Choroid plexus epithelial cell (primary cell): Measurements from ENCODE around the gene CYP24A1.

Source experiments
- DNase-seq: peaks from one replicate; pipeline ENCODE4 v3.0.0-alpha.2; 2010; ENCODE audit warnings: low read depth
- H3K4me3 ChIP-seq: 2 replicates; pipeline ENCODE4 v1.5.1; 2011; ENCODE audit warnings: low read depth, mild to moderate bottlenecking, control low read depth, low read length, moderate library complexity
- CTCF ChIP-seq: conservative IDR thresholded peaks from 2 replicates; pipeline ENCODE4 v1.5.1; 2011; ENCODE audit warnings: low read depth, mild to moderate bottlenecking, control low read depth, inconsistent platforms, low read length, moderate library complexity

Gene CYP24A1

GRCh38 chr20:54174457-54175175 is 830 bp upstream of the CYP24A1 start:
- DNase-seq, result no peak
- H3K4me3 ChIP-seq, result peak overlapping the region; percentile 17
- TF ChIP-seq CTCF, result no peak

DNA sequence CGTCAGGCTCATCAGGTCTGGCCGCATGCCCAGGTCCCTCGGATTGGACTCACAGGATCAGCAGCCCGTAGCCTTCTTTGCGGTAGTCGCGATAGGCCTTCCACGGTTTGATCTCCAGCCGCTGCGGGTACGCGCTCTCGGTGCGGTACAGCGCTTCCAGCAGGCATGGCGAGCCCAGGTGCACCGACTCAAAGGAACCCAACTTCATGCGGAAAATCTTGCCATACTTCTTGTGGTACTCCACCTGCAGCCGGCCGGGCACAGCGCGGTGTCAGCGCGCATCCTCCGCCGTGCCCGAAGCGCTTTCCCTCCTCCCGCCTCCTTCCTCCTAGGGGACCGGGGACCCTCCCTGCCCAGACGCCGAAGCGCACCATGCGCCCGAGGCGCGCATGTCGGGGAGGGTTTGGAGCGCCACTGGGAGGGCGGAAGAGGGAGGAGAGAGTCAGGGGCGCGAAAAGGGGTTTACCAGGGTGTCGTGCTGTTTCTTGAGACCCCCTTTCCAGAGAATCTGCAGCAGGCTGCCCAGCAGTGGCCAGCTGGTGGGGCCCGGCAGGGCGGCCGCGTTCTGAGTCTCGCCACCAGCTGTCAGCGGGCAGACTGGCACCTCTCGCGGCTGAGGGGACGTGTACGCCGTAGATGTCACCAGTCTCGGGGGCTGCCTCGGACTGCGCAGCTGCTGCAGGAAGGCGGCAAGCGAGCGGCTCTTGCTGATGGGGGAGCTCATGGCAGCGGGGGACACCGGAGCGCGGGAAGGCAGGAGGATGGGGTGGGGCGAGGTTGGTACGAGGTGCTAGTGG is 732 bp downstream of the CYP24A1 start:
- no peak overlapping the region for H3K4me3 ChIP-seq
- no peak for DNase-seq
- TF ChIP-seq CTCF, result no peak

DNA sequence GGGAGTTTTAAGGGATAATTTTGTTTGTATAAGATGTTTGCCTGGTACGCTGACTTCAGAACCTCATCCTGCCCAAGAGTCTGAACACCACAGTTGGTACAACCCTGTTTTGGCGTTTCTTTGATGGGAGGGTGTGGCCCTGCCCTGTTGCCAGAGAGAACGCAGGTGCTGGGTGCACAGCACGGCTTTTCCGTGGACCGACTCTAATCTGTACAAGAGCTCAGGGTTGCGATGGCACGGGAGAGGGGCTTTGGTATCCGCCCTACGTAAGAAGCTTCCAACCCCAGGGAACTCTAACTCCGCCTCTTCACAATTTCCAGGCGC is 1.3 kb downstream of the CYP24A1 start:
- no peak overlapping the region for H3K4me3 ChIP-seq
- no peak for DNase-seq
- TF ChIP-seq CTCF, result no peak

GRCh38 chr20:54170963-54171362 is 2.8 kb downstream of the CYP24A1 start:
- TF ChIP-seq CTCF, result no peak
- DNase-seq, result no peak
- H3K4me3 ChIP-seq, result no peak overlapping the region

DNA sequence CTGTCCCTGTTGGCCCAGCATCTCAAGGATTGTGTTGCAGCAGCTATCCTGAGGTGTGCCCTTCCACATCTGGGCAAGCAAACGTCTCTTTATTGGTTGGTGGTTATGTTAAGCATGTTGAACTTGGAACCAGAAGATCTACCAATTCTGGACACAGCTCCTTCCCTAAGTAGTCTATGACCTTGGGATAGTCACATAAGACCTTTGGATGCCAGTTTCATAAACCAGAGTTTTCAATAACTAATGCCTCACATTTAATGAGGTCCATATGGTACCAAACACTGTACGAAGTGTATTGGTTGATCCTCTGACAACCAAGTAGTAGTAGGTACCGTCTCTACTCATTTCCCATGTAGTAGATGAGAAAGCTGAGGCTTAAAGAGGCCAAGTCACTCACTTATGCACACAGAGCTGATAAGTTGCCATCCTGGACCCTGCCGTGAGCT is 3.7 kb downstream of the CYP24A1 start:
- DNase-seq, result no peak
- H3K4me3 ChIP-seq, result no peak overlapping the region
- TF ChIP-seq CTCF, result no peak

GRCh38 chr20:54168961-54169862 is 4.6 kb downstream of the CYP24A1 start:
- no peak overlapping the region for H3K4me3 ChIP-seq
- TF ChIP-seq CTCF, result no peak
- no peak for DNase-seq
